ENCODE measurements around the gene GMDS. TPM values are rescaled to one million over a fixed set of nuclear protein-coding genes. Genes with fewer than 3 reads are reported as not detected.
A peak's percentile ranks its signal among the peaks of the same experiment; 100 is the strongest.

GMDS gene
- total and polyA plus RNA-seq, 2 donors (not counting 3 experiments of a cell fraction or from before 2014, with no cell fraction given), result 9.8 to 23.5 TPM

- peak overlapping the region; percentile 46 for H3K4me2 ChIP-seq (ENCODE audit: insufficient read depth, low read length)
- intact Hi-C loops (cut with micrococcal nuclease), result loop anchor here (1.0 kb wide), 1 partner anchor 8 kb away; the partner anchor contains the start of gene GMDS
- H3K4me3 ChIP-seq (replicated peaks in 1 of 3; ENCODE audit: insufficient read depth in 1 of 3, low read depth in 1 of 3, low read length in 3 of 3), result no peak overlapping the region
- no peaks in the 10 kb centered on the region for H3K9me1 ChIP-seq (replicated peaks; ENCODE audit: control insufficient read depth, extremely low read depth, insufficient read depth, low read length)
- no TSS peak for BruUV-seq (replicated peaks)
- peak; percentile 88 for FAIRE-seq
- dilution Hi-C loops (cut with MboI; ENCODE audit: extremely low pct_ligation_motif_present, low sequenced_read_pairs), result no loop called here
- H3K27me3 ChIP-seq (ENCODE audit: control insufficient read depth in 2 of 2, insufficient read depth in 2 of 2, low read length in 2 of 2), result no peaks in the 10 kb centered on the region
- DNase-seq (ENCODE audit: low read depth, low spot score), result peak; percentile 87
- H3K4me1 ChIP-seq (ENCODE audit: control insufficient read depth, extremely low read depth, insufficient read depth, low read length), result peaks cover 12% of the 10 kb centered on the region
- H3K79me2 ChIP-seq (ENCODE audit: control insufficient read depth, insufficient read depth, low read length), result peaks cover 4% of the 10 kb centered on the region
- no peak overlapping the region for H3K9ac ChIP-seq (replicated peaks; ENCODE audit: extremely low read depth, insufficient read depth, low read length)
- TF ChIP-seq POLR2A (IDR thresholded peaks at IDR 0.05; ENCODE audit: low read depth, low read length) (no peak), MAX (IDR thresholded peaks at IDR 0.05; ENCODE audit: insufficient read depth, insufficient read length) (no peak), CTCF (IDR thresholded peaks at IDR 0.05; ENCODE audit: extremely low read depth in 1 of 2, insufficient read depth in 1 of 2, low read depth in 1 of 2, low read length in 2 of 2) (no peak), JUN (IDR thresholded peaks at IDR 0.05; ENCODE audit: borderline replicate concordance, insufficient read depth, insufficient read length, low read depth) (peak; percentile 52), MYC (IDR thresholded peaks at IDR 0.05; ENCODE audit: low read depth, low read length) (no peak), POLR2AphosphoS5 (IDR thresholded peaks at IDR 0.05; ENCODE audit: insufficient read depth, low read depth, low read length) (peak; percentile 34), FOS (IDR thresholded peaks at IDR 0.05; ENCODE audit: borderline replicate concordance, insufficient read depth, low read length) (peak; percentile 77)
- CTCF ChIA-PET, result interaction anchor here (0.6 to 2.9 kb wide), 6 partner anchors 9 to 133 kb away, joined by 3 to 18 read pairs (median 9); no protein-coding TSS in a partner anchor
- POLR2A ChIA-PET, result no interaction called here
- H3K9me3 ChIP-seq (replicated peaks; ENCODE audit: control insufficient read depth, insufficient read depth, low read length), result no peaks in the 10 kb centered on the region
- no peaks in the 10 kb centered on the region for H3K36me3 ChIP-seq (ENCODE audit: control insufficient read depth in 2 of 2, extremely low read depth in 1 of 2, insufficient read depth in 2 of 2, low read length in 2 of 2)
- no peaks in the 10 kb centered on the region for H4K20me1 ChIP-seq (replicated peaks; ENCODE audit: control insufficient read depth, extremely low read depth, insufficient read depth, low read length)
- peak overlapping the region; percentile 40 for H3K27ac ChIP-seq (ENCODE audit: insufficient read depth, low read depth, low read length)
- no peak overlapping the region for H2AFZ ChIP-seq (ENCODE audit: low read depth, low read length)
These were observed 8.4 kb downstream of the GMDS start for GRCh38 chr6:2237001-2237400.

Measured in endothelial cell of umbilical vein (primary cell).